IMR-90 (cell line): ENCODE measurements around the gene THSD7B. TPM values are rescaled to one million over a fixed set of nuclear protein-coding genes. Genes with fewer than 3 reads are reported as not detected.

Experiments
- ATAC-seq: fragments of 200-7000 bp; cut with Tn5 transposase; 2 replicates; pipeline ENCODE4 v1.9.1; 2020; ENCODE audit warnings: low read depth, mild to moderate bottlenecking, moderate library complexity
- BruUV-seq: library from RNA; stranded (reverse); fragments of 400-500 nt; replicated peaks from 2 replicates; lab custom pipeline; 2021; lab: Mats Ljungman, UMichigan
- CTCF ChIA-PET: fragments of 300-600 bp; formaldehyde crosslinking; extraction: SDS; loops from one replicate; lab custom pipeline; 2021; ENCODE audit warnings: antibody characterized with exemption; lab: Yijun Ruan, JAX
- POLR2A ChIA-PET: fragments of 300-600 bp; sonication (Branson Sonifier 250); formaldehyde crosslinking; loops from one replicate; lab custom pipeline; 2022; ENCODE audit warnings: antibody characterized with exemption; ENCODE audit not compliant: unreplicated experiment; lab: Charles Lee
- DNase-seq: peaks from one replicate; pipeline ENCODE4 v3.0.0; 2013
- H2AFZ ChIP-seq: replicated peaks from 2 replicates; pipeline ENCODE3; 2013; ENCODE audit warnings: low read length, mild to moderate bottlenecking; ENCODE audit not compliant: poor library complexity
- H2AK5ac ChIP-seq: 2 replicates; pipeline ENCODE4 v1.6.1; 2013; ENCODE audit warnings: low read depth, low read length, inconsistent platforms
- H2AK9ac ChIP-seq: replicated peaks from 2 replicates; pipeline ENCODE3; 2013; ENCODE audit warnings: mild to moderate bottlenecking, low read depth, low read length, moderate library complexity; ENCODE audit not compliant: poor library complexity
- H2BK120ac ChIP-seq: 2 replicates; pipeline ENCODE4 v1.6.1; 2013; ENCODE audit warnings: low read depth, low read length, inconsistent platforms
- H2BK15ac ChIP-seq: 3 replicates; pipeline ENCODE4 v1.6.1; 2013; ENCODE audit warnings: low read depth, low read length, inconsistent platforms
- H2BK20ac ChIP-seq: 2 replicates; pipeline ENCODE4 v1.6.1; 2013; ENCODE audit warnings: low read depth, mild to moderate bottlenecking, inconsistent platforms, low read length, moderate library complexity
- H2BK5ac ChIP-seq: 2 replicates; pipeline ENCODE4 v1.6.1; 2013; ENCODE audit warnings: mild to moderate bottlenecking, low read depth, low read length, inconsistent platforms; ENCODE audit not compliant: poor library complexity, severe bottlenecking
- H3K14ac ChIP-seq: replicated peaks from 2 replicates; pipeline ENCODE4 v1.6.1; 2013; ENCODE audit warnings: low read depth, low read length, inconsistent platforms
- H3K18ac ChIP-seq: 2 replicates; pipeline ENCODE4 v1.6.1; 2013; ENCODE audit warnings: low read depth, low read length, control low read depth
- H3K23ac ChIP-seq: 2 replicates; pipeline ENCODE4 v1.6.1; 2013; ENCODE audit warnings: low read depth, low read length, inconsistent platforms
- H3K27ac ChIP-seq: 2 replicates; pipeline ENCODE4 v1.5.1; 2013; ENCODE audit warnings: mild to moderate bottlenecking, control low read depth, low read length; ENCODE audit not compliant: insufficient read depth
- H3K27me3 ChIP-seq: 2 replicates; pipeline ENCODE4 v1.6.1; 2013; ENCODE audit warnings: low read length; ENCODE audit not compliant: control insufficient read depth, insufficient read depth
- H3K36me3 ChIP-seq: 2 replicates; pipeline ENCODE4 v1.6.1; 2013; ENCODE audit warnings: low read length, mixed read lengths; ENCODE audit not compliant: control insufficient read depth, insufficient read depth
- H3K4ac ChIP-seq: 2 replicates; pipeline ENCODE4 v1.6.1; 2013; ENCODE audit warnings: low read depth, low read length, inconsistent platforms
- H3K4me1 ChIP-seq: 2 replicates; pipeline ENCODE4 v1.6.1; 2013; ENCODE audit warnings: low read length, mixed read lengths; ENCODE audit not compliant: control insufficient read depth, insufficient read depth
- H3K4me2 ChIP-seq: 2 replicates; pipeline ENCODE4 v1.6.1; 2013; ENCODE audit warnings: low read depth, mild to moderate bottlenecking, control low read depth, low read length, moderate library complexity
- H3K4me3 ChIP-seq: 2 replicates; pipeline ENCODE4 v1.5.1; 2013; ENCODE audit warnings: low read depth, mild to moderate bottlenecking, control low read depth, low read length, moderate library complexity; ENCODE audit not compliant: insufficient read depth
- H3K56ac ChIP-seq: 2 replicates; pipeline ENCODE4 v1.6.1; 2013; ENCODE audit warnings: low read length, inconsistent platforms; ENCODE audit not compliant: insufficient read depth; ENCODE audit errors: extremely low read depth
- H3K79me1 ChIP-seq, 2 experiments: 2 replicates each; pipeline ENCODE4 v1.6.1; 2013; ENCODE audit warnings: low read length in 2 of 2, inconsistent platforms in 1 of 2, low read depth in 1 of 2
- H3K9ac ChIP-seq: 2 replicates; pipeline ENCODE4 v1.6.1; 2013; ENCODE audit warnings: low read depth, low read length, control low read depth
- H3K9me1 ChIP-seq: 2 replicates; pipeline ENCODE4 v1.6.1; 2013; ENCODE audit warnings: low read length, inconsistent platforms; ENCODE audit not compliant: insufficient read depth
- H3K9me3 ChIP-seq: 2 replicates; pipeline ENCODE4 v1.6.1; 2013; ENCODE audit warnings: low read length; ENCODE audit not compliant: control insufficient read depth, insufficient read depth
- H4K20me1 ChIP-seq: 2 replicates; pipeline ENCODE4 v1.6.1; 2013; ENCODE audit warnings: low read length, inconsistent platforms; ENCODE audit not compliant: insufficient read depth
- H4K5ac ChIP-seq: 2 replicates; pipeline ENCODE4 v1.6.1; 2013; ENCODE audit warnings: mild to moderate bottlenecking, low read depth, low read length, control low read depth
- H4K8ac ChIP-seq, 2 experiments: 2 replicates each; pipeline ENCODE4 v1.6.1; 2013; ENCODE audit warnings: low read depth in 2 of 2, low read length in 2 of 2, control low read depth in 1 of 2, inconsistent platforms in 1 of 2
- H4K91ac ChIP-seq: 2 replicates; pipeline ENCODE4 v1.6.1; 2013; ENCODE audit warnings: low read depth, low read length, inconsistent platforms; ENCODE audit not compliant: insufficient read depth
- BHLHE40 ChIP-seq: fragments of 150-350 bp; IDR thresholded peaks from 2 replicates; pipeline ENCODE4 v1.6.1; 2016; ENCODE audit warnings: mild to moderate bottlenecking, low read depth, low read length
- CEBPB ChIP-seq: IDR thresholded peaks from 2 replicates; pipeline ENCODE4 v1.6.1; 2012; ENCODE audit warnings: low read depth, low read length, improper control_type of control experiment
- CHD1 ChIP-seq: IDR thresholded peaks from 2 replicates; pipeline ENCODE4 v1.6.1; 2012; ENCODE audit warnings: low read depth, low read length, improper control_type of control experiment
- MAFK ChIP-seq: IDR thresholded peaks from 2 replicates; pipeline ENCODE4 v1.6.1; 2012; ENCODE audit warnings: low read depth, low read length, improper control_type of control experiment
- POLR2A ChIP-seq: IDR thresholded peaks from 2 replicates; pipeline ENCODE4 v1.6.1; 2012; ENCODE audit warnings: mild to moderate bottlenecking, low read depth, low read length
- RAD21 ChIP-seq: IDR thresholded peaks from 2 replicates; pipeline ENCODE4 v1.6.1; 2012; ENCODE audit warnings: low read length, improper control_type of control experiment
- RFX5 ChIP-seq: IDR thresholded peaks from 2 replicates; pipeline ENCODE4 v1.8.0; 2012; ENCODE audit warnings: low read depth, mild to moderate bottlenecking, low read length, moderate library complexity
- SMC3 ChIP-seq: fragments of 150-350 bp; IDR thresholded peaks from 2 replicates; pipeline ENCODE4 v1.6.1; 2016; ENCODE audit warnings: low read depth, mild to moderate bottlenecking, antibody characterized with exemption, low read length, moderate library complexity
- WGBS, 2 experiments: methylation state at CpG; one replicate each; pipeline versions ENCODE4 v1.1.5 to v1.1.7; 2013; ENCODE audit warnings: missing lambda C conversion rate in 2 of 2; ENCODE audit not compliant: insufficient read length in 1 of 2; ENCODE audit errors: extremely low coverage in 2 of 2; 5-methylcytosine and 5-hydroxymethylcytosine counted together
- dilution Hi-C: fragments of 300-500 bp; cut with HindIII; formaldehyde crosslinking; loops from one replicate; pipeline ENCODE4 v1.14.3; 2018; ENCODE audit warnings: low sequenced_read_pairs; ENCODE audit not compliant: unreplicated experiment
- in situ Hi-C: fragments of 300-500 bp; cut with MboI; formaldehyde crosslinking; loops from 3 replicates; pipeline ENCODE4 v1.14.3; 2019; ENCODE audit warnings: low sequenced_read_pairs, inconsistent platforms, mixed read lengths
- intact Hi-C: fragments of 100-400 bp; cut with micrococcal nuclease; formaldehyde crosslinking; loops from 2 replicates; pipeline ENCODE4 v1.10.0; 2022
- polyA plus RNA-seq, 3 experiments: library from polyadenylated mRNA; depleted of rRNA; stranded (reverse); fragments of >200 nt; gene quantifications; 2 replicates each; pipeline ENCODE4 v1.2.3, GENCODE V29; 2012; ENCODE audit warnings: low replicate concordance in 1 of 3
- total RNA-seq: library from RNA; depleted of rRNA; stranded (reverse); fragments of >200 nt; gene quantifications from 2 replicates; pipeline ENCODE4 v1.2.3, GENCODE V29; 2012
- TF ChIP-seq, protein P1 (sequence below): conservative IDR thresholded peaks from 2 replicates; pipeline ENCODE4 v1.5.1; 2012; ENCODE audit warnings: mild to moderate bottlenecking, low read depth, low read length, improper control_type of control experiment
- TF ChIP-seq, protein P2 (sequence below): fragments of 150-350 bp; IDR thresholded peaks from 2 replicates; pipeline ENCODE4 v1.6.1; 2017; ENCODE audit warnings: mild to moderate bottlenecking, antibody characterized with exemption, low read length, low read depth
- TF ChIP-seq, protein P3 (sequence below): fragments of 150-350 bp; IDR thresholded peaks from 2 replicates; pipeline ENCODE4 v1.6.1; 2016; ENCODE audit warnings: low read depth, mild to moderate bottlenecking, low read length, moderate library complexity, borderline replicate concordance

THSD7B gene
- total and polyA plus RNA-seq, 2 of the 4 experiments (the other 2 are of a cell fraction), result not detected

DNA sequence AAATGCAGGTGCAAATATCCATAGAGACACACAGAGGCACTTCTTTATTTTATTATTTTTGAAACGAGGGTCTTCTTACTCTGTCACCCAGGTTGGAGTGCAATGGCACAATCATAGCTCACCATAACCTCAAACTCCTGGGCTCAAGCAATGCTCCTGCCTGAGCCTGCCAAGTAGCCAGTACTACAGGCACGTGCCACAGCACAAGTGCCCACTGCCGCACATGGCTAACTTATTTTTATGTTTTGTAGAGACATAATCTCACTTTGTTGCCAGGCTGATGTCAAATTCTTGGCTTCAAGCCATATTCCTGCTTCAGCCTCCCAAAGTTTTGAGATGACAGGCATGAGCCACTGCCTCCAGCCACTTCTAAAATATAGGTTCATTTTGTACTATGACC lies 537.6 kb downstream of the THSD7B start:
- no peak overlapping the region for H2AK9ac ChIP-seq
- in situ Hi-C loops, result no loop called here
- H3K9me3 ChIP-seq, result peaks cover 9% of the 10 kb centered on the region
- H4K91ac ChIP-seq, result no peak overlapping the region
- ChIA-PET POLR2A (no interaction called here), CTCF (no interaction called here)
- H3K14ac ChIP-seq, result no peak overlapping the region
- H3K9ac ChIP-seq, result no peak overlapping the region
- H2AFZ ChIP-seq, result no peak overlapping the region
- no peaks in the 10 kb centered on the region for H3K79me1 ChIP-seq
- dilution Hi-C loops, result no loop called here
- no peak overlapping the region for H2AK5ac ChIP-seq
- no peak overlapping the region for H4K8ac ChIP-seq
- H3K4me1 ChIP-seq, result no peaks in the 10 kb centered on the region
- no peaks in the 10 kb centered on the region for H3K9me1 ChIP-seq
- ATAC-seq (no peak), DNase-seq (no peak)
- no peak overlapping the region for H4K5ac ChIP-seq
- 40% methylated on average over 1 of the region's 3 CpGs; no CpG with 5 or more reads in 1 of the 2 experiments for WGBS, 2 experiments
- no peak overlapping the region for H2BK120ac ChIP-seq
- H3K23ac ChIP-seq, result no peak overlapping the region
- H3K36me3 ChIP-seq, result no peaks in the 10 kb centered on the region
- no peak overlapping the region for H2BK20ac ChIP-seq
- no peaks in the 10 kb centered on the region for H3K27me3 ChIP-seq
- no peak overlapping the region for H3K4ac ChIP-seq
- H4K20me1 ChIP-seq, result no peaks in the 10 kb centered on the region
- no peak overlapping the region for H3K56ac ChIP-seq
- no peak overlapping the region for H2BK15ac ChIP-seq
- H3K4me2 ChIP-seq, result no peak overlapping the region
- intact Hi-C loops, result no loop called here
- H3K18ac ChIP-seq, result no peak overlapping the region
- no peak overlapping the region for H2BK5ac ChIP-seq
- H3K27ac ChIP-seq, result no peak overlapping the region
- TF ChIP-seq MAFK (no peak), BHLHE40 (no peak), CEBPB (no peak), RAD21 (no peak), RFX5 (no peak), SMC3 (no peak), POLR2A (no peak), CHD1 (no peak)
- TF ChIP-seq, protein P1, sequence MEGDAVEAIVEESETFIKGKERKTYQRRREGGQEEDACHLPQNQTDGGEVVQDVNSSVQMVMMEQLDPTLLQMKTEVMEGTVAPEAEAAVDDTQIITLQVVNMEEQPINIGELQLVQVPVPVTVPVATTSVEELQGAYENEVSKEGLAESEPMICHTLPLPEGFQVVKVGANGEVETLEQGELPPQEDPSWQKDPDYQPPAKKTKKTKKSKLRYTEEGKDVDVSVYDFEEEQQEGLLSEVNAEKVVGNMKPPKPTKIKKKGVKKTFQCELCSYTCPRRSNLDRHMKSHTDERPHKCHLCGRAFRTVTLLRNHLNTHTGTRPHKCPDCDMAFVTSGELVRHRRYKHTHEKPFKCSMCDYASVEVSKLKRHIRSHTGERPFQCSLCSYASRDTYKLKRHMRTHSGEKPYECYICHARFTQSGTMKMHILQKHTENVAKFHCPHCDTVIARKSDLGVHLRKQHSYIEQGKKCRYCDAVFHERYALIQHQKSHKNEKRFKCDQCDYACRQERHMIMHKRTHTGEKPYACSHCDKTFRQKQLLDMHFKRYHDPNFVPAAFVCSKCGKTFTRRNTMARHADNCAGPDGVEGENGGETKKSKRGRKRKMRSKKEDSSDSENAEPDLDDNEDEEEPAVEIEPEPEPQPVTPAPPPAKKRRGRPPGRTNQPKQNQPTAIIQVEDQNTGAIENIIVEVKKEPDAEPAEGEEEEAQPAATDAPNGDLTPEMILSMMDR, result no peak
- TF ChIP-seq, protein P2, sequence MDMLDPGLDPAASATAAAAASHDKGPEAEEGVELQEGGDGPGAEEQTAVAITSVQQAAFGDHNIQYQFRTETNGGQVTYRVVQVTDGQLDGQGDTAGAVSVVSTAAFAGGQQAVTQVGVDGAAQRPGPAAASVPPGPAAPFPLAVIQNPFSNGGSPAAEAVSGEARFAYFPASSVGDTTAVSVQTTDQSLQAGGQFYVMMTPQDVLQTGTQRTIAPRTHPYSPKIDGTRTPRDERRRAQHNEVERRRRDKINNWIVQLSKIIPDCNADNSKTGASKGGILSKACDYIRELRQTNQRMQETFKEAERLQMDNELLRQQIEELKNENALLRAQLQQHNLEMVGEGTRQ, result no peak
- TF ChIP-seq, protein P3, sequence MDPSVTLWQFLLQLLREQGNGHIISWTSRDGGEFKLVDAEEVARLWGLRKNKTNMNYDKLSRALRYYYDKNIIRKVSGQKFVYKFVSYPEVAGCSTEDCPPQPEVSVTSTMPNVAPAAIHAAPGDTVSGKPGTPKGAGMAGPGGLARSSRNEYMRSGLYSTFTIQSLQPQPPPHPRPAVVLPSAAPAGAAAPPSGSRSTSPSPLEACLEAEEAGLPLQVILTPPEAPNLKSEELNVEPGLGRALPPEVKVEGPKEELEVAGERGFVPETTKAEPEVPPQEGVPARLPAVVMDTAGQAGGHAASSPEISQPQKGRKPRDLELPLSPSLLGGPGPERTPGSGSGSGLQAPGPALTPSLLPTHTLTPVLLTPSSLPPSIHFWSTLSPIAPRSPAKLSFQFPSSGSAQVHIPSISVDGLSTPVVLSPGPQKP, result no peak
- no peak overlapping the region for H3K4me3 ChIP-seq
- no TSS peak for BruUV-seq
